Activated T-cell treated with anti-CD3 and anti-CD28 coated beads for 4 hours (primary cell): ENCODE measurements around the gene FAM107B.

ENCODE experiments used
- DNase-seq: peaks from one replicate; pipeline ENCODE4 v3.0.0-alpha.2; 2020

The FAM107B gene

DNA sequence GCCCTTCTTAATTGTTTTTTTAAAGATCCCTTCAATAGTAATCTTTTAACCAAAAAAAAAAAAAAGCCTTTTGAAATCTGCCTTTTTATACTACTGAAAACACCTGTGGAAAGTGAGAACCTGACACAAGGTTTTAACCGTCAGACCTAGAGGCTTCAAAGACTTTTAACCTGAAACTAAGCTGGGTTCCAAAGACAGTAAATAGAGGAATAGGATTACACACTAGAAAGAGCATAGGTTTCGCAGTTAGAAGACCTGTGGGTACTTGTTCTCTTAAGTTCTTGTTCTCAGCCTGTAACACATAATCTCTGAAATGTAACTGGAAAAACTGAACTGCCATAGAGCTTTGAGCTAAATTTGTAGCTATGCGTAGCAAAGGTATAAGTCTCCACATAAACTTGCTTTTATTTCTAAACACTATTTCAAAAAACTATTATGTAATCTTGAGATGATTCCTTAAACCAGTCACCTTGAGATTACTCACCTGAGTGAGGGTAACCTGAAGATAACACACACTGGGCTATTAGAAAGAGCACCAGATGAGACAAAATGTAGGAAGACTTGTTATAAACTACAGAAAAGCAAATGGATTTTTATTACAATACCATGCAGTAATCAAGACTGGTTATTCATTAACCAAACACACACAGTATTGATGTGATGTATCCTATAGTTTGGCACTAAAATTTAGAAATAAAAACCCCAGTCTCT is 247.4 kb downstream of the FAM107B start:
- DNase-seq = no peak

DNA sequence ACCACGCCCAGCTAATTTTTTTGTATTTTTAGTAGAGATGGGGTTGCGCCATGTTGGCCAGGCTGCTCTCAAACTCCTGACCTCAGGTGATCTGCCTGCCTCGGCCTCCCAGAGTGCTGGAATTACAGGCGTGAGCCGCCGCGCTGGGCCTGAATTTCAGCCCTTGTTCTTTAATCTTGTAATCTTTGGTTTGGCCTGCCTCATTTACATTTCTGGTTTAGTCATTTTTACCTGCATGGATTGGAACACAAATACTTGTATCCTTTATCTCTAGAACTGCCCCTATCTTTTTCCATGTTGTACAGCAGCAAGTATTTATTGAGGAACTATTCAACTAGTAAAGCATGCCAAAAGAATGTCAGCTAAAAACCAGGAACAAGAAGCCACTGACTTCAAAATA is 248.4 kb downstream of the FAM107B start:
- DNase-seq = no peak

GRCh38 chr10:14524691-14525324 is 249.9 kb downstream of the FAM107B start:
- no peak for DNase-seq

DNA sequence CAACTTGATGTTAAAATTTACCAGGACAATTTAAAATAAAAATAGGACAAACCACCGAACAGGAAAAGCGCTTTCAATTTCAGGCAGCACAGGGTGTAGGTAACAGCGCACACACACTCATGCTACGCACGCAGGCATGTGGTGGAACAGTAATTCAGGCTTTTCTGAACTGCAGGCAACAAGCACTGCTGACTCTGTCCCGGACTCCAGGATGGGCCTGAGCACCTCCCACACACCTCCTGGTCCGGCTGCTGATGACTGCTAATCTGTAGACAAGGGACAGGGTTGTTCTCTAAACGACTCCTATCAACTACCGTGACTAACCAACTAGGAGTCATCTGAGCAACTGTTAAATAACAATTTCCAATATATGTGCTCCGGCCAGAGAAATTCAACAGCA is 251.4 kb downstream of the FAM107B start:
- DNase-seq = no peak

GRCh38 chr10:14519785-14520184 is 254.9 kb downstream of the FAM107B start:
- DNase-seq = no peak

DNA sequence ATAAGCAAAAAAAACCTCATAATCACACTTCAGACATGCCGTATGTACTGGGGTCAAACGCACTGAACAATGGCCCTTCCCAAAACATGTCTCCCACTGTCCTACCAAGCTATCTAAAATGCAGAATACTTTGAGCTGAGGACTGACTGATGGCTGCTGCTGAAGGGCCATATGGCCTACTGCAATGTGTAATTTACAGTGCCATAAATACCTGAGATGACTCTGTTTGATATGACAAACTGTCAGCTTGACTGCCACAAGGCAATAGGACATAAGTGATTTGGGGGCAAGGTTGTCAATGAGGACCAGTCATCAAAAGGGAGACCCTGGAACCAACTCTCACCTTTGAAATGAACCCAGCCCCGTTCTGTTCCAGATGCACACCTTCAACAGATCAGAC is 256.5 kb downstream of the FAM107B start:
- DNase-seq = no peak

- DNase-seq = no peak
Measured at GRCh38 chr10:14513123-14513522, 261.6 kb downstream of the FAM107B start.

GRCh38 chr10:14510346-14510745 is 264.4 kb downstream of the FAM107B start:
- DNase-seq = no peak

DNA sequence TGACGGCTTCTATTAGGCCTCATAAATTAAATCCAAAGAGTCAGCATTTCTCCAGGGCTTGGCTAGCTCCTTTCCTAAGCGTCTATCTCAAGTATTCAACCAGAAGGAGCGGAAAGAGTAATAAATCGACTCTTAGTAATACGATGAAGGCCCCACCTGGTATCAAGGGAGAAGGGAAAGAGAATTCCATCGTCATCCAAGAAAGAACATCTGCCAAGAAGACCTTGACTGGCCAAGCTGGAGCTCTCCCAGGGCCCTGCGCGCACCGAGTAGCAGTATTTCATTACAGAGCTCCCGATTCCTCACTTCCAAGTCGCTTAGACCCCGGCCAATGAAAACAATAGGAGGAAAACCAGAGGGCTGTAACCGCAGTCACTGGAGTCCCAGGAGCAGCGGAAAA is 266.0 kb downstream of the FAM107B start:
- DNase-seq = no peak

- no peak for DNase-seq
Measured at GRCh38 chr10:14507781-14508180, 266.9 kb downstream of the FAM107B start.

DNA sequence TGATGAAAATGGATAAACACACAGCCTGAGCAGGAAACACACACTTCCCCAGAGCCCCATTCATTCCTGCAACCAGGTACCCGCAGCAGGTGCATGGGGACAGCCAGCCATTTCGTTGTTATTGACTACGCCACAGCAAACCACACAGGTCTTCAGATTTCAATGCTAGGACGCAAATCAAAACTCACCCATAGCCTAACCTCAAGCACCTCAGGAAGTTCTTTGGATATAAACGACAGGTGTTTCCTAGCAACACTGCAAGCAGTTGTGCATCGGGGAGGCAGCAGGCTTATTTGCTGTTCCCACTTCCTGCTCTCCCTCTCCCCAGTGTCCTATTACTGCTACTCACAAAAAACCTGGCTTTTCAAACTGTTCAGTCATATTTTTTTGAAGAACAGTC is 267.5 kb downstream of the FAM107B start:
- DNase-seq = no peak

DNA sequence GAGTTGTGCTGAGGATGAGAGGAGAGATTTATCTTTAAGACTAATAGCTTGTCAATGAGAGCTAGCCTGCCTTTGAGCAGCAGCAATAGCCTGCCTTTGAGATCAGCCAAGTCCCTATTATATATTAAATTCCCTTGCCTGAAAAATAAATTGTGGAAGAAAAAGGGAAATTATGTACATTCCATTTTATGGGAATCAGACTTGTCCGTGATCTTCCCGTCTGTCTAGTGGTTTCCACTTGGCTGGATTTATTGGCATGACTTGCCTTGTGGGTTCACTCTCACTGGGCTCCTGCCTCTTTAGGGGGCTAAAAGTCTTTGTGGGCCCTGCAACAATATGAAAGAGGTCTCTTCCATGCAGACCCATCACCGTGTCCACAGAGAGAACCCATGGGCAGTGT is 272.3 kb downstream of the FAM107B start:
- DNase-seq = no peak

DNA sequence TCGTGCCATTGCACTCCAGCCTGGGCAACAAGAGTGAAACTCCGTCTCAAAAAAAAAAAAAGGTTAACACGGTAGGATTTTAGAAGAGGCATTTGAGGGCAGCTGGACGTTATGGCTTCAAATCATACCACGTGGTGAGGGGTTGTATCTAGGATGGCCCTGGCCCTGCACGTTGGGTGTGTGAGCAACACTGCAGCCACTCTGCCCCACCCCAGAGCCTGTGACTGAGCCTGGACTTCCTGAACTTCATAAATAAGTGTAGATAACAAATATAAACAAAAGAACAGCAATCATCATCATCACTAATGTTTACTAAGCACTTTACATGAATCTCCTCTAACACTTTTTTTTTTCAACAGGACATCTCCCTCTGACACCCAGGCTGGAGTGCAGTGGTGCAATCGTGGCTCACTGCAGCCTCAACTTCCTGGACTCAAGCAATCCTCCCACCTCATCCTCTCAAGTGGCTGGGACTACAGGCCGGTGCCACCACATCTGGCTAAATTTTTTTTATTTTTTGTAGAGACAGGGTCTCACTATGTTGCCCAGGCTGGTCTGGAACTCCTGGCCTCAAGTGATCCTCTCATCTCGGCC is 274.4 kb downstream of the FAM107B start:
- DNase-seq = no peak

DNA sequence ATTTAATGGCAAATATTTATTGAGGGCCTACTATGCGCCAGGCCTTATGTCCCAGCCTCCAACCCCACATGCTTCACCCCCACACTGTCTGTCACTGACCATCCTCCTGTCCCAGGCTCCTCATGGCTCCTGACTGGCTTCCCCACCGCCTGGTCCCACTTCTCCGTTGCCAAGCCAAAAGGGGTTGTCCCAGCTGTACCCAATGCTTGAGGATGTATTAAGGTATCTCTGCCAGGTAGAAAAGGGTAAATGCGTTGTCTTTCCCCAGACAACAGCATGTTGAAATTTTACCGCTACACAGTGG is 275.1 kb downstream of the FAM107B start:
- no peak for DNase-seq

DNA sequence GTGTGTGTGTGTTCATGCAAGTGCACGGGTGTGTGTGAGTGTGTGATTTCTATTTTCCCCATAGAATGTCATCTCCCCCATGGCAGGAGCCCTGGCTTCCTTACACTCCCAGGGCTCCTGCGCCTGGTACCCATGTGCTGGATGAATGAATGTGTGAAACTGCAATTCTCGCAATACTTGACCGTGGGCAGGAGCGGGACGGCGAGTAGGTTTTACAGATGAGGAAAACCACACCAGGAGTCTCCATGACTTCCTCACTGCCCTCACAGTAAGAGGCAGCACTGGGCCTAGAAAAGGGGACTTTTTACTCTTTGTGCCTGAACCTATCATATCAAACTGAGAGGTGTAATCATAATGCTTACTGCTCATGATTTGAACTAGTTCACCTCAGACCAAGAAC is 276.4 kb downstream of the FAM107B start:
- no peak for DNase-seq

GRCh38 chr10:14491811-14492210 is 282.9 kb downstream of the FAM107B start:
- no peak for DNase-seq

- DNase-seq = no peak
Measured at GRCh38 chr10:14489522-14490177, 285.0 kb downstream of the FAM107B start.

GRCh38 chr10:14487488-14487883 is 287.2 kb downstream of the FAM107B start:
- DNase-seq = no peak

GRCh38 chr10:14486777-14487487 is 287.8 kb downstream of the FAM107B start:
- no peak for DNase-seq

GRCh38 chr10:14485986-14486385 is 288.7 kb downstream of the FAM107B start:
- DNase-seq = no peak

DNA sequence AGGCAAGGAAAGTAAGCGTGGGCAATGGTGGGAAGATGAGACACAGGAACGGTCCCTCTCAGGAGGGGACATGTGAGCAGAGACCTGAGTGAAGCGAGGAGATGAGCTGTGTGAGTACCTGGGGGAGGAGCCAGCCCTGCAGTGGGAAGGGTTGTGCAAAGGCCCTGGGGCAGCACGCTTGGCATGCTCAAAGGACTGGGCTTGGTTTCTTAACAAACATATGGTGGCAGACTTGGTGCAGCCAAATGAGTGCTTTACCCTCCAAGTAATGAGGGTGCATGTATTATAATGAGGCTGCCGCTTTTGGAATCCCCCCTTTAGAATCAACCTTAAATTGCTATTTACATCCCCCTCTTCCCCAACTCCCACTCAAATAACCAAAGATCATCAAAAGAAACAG is 291.3 kb downstream of the FAM107B start:
- no peak for DNase-seq

- no peak for DNase-seq
Measured at GRCh38 chr10:14481752-14482151, 292.9 kb downstream of the FAM107B start.

- DNase-seq = no peak
Measured at GRCh38 chr10:14481014-14481413, 293.7 kb downstream of the FAM107B start.

- DNase-seq = no peak
Measured at GRCh38 chr10:14478604-14479003, 296.1 kb downstream of the FAM107B start.
